GM18520 (cell line): ENCODE measurements around the gene BMF.
"Not testable (repeated sequence)": the region's sequence is repeated elsewhere in the genome, so short reads cannot be mapped to it uniquely, and the experiment has no call there.

ENCODE experiments used
- ATAC-seq: cut with Tn5 transposase; IDR thresholded peaks from one replicate; pipeline ENCODE4 v1.9.1; 2021; ENCODE audit not compliant: unreplicated experiment

BMF gene

GRCh38 chr15:40088929-40089755 lies 19.5 kb downstream of the BMF start:
- no peak for ATAC-seq

DNA sequence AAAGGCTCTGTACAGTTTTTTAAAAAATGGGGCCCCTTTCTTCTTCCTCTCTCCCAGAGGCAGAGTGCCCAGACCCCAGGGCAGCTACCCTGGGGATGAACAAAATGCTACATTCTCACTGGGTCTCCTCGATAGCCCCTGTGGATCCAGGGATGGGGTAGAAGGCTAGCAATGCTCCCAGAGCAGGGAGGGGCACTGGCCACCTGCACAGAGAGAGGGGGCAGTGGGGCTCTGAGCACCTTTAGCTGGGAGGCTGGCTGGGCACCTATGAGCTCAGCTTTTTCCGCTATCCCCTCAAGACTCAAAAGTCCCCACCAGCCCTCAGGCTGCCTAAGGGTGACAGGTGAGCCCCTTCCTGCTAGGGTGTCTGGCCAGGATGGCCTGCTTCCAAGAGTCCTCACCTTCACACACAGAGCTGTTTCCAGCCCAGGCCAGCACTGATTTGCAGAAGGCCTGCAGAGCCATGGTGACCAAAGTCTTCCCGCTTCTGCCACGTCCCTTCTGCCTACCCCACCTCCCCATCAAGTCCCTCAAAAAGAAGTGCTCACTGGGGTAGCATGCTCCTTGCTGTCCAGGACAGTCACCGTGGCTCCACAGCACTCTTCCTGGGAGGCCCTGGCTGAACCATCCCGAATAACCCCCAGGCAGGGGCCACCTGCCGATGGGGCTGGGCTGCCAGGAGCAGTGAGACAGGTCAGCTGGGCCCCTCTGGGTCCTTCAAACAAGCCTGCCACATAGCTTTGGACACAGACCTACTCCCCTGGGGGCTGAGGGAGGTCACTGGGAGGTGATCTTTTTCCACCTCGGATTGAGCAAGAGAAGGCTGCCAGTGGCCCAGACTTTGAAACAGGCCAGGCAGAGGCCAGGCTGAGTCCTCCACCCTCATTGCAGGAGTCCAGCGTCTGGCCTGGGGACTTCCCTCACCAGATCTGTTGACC lies 20.4 kb downstream of the BMF start:
- ATAC-seq = no peak

DNA sequence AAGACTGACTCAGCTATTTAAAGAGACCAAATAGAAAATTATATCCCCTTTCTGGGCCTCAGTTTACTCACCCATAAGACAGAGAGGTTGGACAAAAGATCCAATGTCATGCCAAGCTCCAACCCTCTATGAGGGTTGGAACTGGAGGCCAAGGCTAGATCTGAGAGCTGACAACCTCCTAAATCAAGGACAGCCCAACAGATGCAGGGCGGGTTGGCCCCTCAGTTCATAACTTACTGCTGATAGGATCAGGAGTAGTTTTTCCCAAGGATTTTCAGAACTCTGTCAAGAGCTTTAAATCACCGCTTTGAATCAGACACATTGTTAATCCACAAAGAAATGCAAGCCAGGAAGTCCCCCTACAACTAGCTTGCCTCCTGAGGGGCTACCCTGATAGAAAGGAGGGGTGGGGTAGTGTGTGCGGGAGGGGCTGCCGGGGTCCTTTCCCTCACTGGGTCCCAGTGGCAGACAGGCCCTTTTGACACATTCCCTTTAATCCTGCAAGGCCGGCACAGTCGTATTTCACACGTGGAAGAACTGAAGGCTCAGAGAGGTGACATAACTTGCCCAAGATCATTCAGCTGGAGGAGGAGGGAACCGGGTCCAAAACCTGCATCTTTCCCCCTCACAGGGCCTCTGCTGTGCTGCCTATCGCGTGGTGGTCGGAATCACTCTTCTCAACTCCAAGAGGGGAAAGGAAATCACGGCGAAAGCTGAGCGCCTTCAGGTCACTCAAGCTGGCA lies 21.4 kb downstream of the BMF start:
- ATAC-seq = no peak

DNA sequence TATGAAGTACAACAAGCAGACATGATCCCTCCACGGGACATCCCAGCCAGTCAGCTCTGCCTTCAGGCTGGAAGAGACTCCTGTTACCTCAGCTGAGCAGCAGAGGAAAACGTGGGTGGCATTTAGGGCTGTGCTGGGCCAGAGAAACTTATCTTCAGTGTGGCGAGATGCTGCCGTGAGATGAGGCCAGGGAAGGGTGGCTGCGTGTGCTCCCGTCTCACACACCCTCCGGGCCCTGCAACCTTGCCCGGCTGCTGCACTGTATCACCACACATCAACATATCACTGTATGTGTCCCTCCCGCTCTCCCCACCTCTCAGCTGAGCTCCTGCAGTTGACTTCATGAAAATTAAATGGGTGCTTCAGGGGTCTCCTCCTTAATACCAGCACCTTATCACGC lies 23.4 kb downstream of the BMF start:
- ATAC-seq = no peak

- no peak for ATAC-seq
These were observed 24.0 kb downstream of the BMF start for GRCh38 chr15:40084650-40085049.

GRCh38 chr15:40082195-40082883 lies 26.3 kb downstream of the BMF start:
- no peak for ATAC-seq

DNA sequence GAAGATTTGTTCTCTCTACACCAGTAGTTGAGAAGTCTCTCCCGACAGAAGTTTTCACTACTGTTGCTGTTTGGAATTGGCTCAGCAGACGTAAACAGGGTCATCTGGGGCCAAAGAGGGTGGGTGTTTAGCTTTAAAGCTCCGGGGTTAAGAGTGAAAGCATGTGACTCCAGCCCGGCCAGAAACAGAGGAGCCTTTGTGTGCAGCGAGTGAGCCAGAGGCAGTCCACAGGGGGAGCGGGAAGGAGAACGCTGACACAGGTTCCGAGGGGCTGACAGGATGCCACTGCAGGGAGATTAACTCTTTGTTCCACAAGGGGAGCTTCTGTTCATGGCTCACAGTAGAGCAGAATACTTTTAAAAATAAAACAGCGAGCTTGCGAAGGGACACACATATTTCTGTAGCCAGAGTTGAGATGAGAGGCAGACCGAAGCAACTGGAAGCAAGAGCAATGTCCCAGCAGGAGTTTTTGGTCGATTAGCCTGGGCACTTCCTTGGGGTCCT lies 26.9 kb downstream of the BMF start:
- ATAC-seq = no peak

- no peak for ATAC-seq
These were observed 27.8 kb downstream of the BMF start for GRCh38 chr15:40080847-40081246.

GRCh38 chr15:40080104-40080503 lies 28.6 kb downstream of the BMF start:
- ATAC-seq = no peak

DNA sequence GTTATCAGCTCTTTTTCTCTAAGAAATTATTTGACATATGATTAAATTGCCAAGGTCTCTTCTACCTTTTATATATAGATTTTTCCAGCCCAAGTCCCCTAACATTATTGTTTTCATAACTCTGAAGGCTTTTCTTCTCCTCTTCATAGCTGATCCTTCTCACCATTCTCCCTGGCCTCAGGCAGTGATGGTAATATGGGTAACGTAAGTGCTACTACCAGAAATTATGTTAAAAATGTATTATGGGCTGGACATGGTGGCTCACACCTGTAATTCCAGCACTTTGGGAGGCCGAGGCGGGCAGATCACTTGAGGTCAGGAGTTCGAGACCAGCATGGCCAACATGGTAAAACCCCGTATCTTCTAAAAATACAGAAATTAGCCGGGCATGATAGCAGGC lies 29.2 kb downstream of the BMF start:
- ATAC-seq = no peak

GRCh38 chr15:40075298-40076044 lies 33.2 kb downstream of the BMF start:
- ATAC-seq = no peak

- not testable (repeated sequence) for ATAC-seq
These were observed 34.0 kb downstream of the BMF start for GRCh38 chr15:40074656-40075055.

DNA sequence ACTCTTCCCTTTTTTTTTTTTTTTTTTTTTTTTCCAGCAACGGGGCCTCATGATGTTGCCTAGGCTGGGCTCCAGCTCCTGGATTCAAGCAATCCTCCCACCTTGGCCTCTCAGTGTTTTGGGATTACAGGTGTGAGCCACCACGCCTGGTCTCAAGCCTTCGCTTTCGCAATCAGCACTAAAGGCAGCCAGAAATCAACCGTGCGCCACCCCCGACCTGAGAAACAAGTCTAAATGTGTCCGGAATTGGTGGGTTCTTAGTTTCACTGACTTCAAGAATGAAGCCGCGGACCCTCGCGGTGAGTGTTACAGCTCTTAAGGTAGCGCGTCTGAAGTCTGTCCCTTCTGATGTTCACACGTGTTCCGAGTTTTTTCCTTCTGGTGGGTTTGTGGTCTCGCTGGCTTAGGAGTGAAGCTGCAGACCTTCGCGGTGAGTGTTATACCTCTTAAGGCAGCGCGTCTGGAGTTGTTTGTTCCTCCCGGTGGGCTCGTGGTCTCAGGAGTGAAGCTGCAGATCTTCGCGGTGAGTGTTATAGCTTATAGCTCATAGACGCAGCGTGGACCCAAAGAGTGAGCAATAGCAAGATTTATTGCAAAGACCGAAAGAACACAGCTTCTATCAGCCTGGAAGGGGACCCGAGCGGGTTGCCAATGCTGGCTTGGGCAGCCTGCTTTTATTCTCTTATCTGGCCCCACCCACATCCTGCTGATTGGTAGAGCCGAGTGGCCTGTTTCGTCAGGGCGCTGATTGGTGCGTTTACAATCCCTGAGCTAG lies 34.8 kb downstream of the BMF start:
- ATAC-seq = not testable (repeated sequence)

DNA sequence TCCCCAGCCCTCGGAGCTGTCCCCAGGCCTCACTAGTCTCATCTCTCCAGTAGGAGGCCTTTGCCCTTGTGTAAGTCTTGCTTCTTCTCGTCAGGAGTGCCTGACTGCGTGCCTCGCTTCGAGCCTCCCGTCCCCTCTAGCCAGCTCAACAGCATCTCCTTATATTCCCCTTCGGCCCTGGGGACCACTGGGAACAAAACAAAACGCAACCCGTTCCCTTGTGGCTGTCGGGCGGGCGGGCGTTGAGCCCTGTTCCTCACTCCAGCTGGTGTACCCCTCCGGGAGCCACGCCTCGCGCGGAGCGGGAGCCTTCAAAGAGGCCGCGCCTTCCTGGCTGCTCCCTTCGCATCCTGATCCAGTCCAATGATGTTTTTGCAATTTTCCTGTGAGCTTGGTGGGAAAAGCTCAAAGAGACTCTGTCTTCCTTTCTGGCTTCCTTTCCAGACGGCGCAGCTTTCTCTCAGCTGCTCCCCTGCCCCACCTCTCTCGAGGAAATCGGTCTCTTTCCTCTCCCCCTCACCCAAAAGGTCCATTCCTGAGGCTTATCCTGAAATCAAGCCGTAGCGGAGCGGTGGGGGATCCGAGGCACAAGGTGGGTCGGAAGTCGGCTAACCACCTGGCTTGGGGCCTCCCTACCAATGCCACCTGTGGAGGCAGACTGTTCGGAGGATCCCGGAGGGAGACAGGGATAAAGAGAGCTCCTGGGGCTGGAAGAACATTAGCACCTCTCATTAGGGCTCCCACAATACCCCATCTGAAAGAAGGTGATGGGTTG lies 36.3 kb downstream of the BMF start:
- ATAC-seq = no peak

- no peak for ATAC-seq
These were observed 38.0 kb downstream of the BMF start for GRCh38 chr15:40070608-40071218.

GRCh38 chr15:40070166-40070557 lies 38.5 kb downstream of the BMF start:
- ATAC-seq = no peak

- peak; percentile 82 for ATAC-seq
These were observed 39.2 kb downstream of the BMF start for GRCh38 chr15:40069178-40070165.
